ENCODE measurements around the gene FBXL16.

Gene FBXL16

DNA sequence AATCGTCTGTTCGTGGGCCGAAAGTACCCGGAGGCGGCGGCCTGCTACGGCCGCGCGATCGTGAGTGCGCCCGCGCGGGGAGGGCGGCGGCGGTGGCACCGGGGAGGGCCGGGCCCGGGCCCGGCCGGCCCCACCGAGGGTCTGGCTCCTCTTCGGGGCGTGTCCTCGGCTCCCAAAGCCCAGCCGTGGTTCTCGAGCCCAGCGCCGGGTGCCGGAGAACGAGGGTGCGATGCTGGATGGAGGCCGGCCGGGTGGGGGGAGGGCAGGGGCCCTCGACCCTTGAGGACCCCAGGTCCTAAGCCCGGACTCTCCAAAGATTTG lies 25.0 kb downstream of the FBXL16 start (continued):
- TF ChIP-seq ZEB2 (tag by site-specific recombination; IDR thresholded peaks at IDR 0.05) (no peak), ZNF24 (tag by site-specific recombination; IDR thresholded peaks at IDR 0.05) (no peak), ZNF2 (tag by site-specific recombination; IDR thresholded peaks at IDR 0.05) (no peak)

- peak within 1 kb of the TSS; percentile 97 for H3K27ac ChIP-seq (ENCODE audit: extremely low read depth, low read depth, low read length)
- H3K9me3 ChIP-seq (ENCODE audit: control insufficient read depth, insufficient read depth, low read depth, low read length): no peaks in the 10 kb centered on the region
- peak within 1 kb of the TSS; percentile 82 for H3K4me3 ChIP-seq (ENCODE audit: low read depth, low read length)
- CTCF ChIA-PET: no interaction called here
- POLR2A ChIA-PET: interaction anchor here (0.9 to 5.4 kb wide), 10 partner anchors 10 to 108 kb away, joined by 3 to 57 read pairs (median 4); partner anchors contain the start of genes ANTKMT, CHTF18, RHOT2 and RPUSD1
- H3K4me1 ChIP-seq (ENCODE audit: control insufficient read depth, insufficient read depth, low read length): peaks cover 14% of the 10 kb centered on the region; the same call in 1 of the 2 replicates
- H3K36me3 ChIP-seq (ENCODE audit: control insufficient read depth in 2 of 2, insufficient read depth in 1 of 2, low read length in 2 of 2): peaks cover 3 to 37% of the 10 kb centered on the region in 2 experiments; a peak in 1 of 3 replicates
- TF ChIP-seq EGR2 (tag by site-specific recombination; IDR thresholded peaks at IDR 0.05; ENCODE audit: low read depth) (peak; percentile 78), ZNF341 (tag by site-specific recombination; IDR thresholded peaks at IDR 0.05; ENCODE audit: low read depth) (peak; percentile 97), ZNF391 (tag by site-specific recombination; IDR thresholded peaks at IDR 0.05; ENCODE audit: borderline replicate concordance, low read depth) (peak; percentile 71; the same call in 1 of the 2 replicates), ZNF112 (tag by site-specific recombination; IDR thresholded peaks at IDR 0.05) (no peak), GLIS2 (tag by site-specific recombination; IDR thresholded peaks at IDR 0.05) (peak; percentile 96), ZNF580 (tag by site-specific recombination; IDR thresholded peaks at IDR 0.05) (no peak), BCL11A (tag by site-specific recombination; IDR thresholded peaks at IDR 0.05; ENCODE audit: low read depth) (no peak), PRDM2 (tag by site-specific recombination; IDR thresholded peaks at IDR 0.05; ENCODE audit: borderline replicate concordance) (no peak), ZNF624 (tag by site-specific recombination; IDR thresholded peaks at IDR 0.05) (no peak), ZNF785 (tag by site-specific recombination; IDR thresholded peaks at IDR 0.05) (no peak), FEZF1 (tag by site-specific recombination; IDR thresholded peaks at IDR 0.05) (no peak), ZNF600 (tag by site-specific recombination; IDR thresholded peaks at IDR 0.05) (peak; percentile 45), KLF9 (tag by site-specific recombination; IDR thresholded peaks at IDR 0.05; ENCODE audit: low read depth) (peak; percentile 72)
- TF ChIP-seq, protein P1, sequence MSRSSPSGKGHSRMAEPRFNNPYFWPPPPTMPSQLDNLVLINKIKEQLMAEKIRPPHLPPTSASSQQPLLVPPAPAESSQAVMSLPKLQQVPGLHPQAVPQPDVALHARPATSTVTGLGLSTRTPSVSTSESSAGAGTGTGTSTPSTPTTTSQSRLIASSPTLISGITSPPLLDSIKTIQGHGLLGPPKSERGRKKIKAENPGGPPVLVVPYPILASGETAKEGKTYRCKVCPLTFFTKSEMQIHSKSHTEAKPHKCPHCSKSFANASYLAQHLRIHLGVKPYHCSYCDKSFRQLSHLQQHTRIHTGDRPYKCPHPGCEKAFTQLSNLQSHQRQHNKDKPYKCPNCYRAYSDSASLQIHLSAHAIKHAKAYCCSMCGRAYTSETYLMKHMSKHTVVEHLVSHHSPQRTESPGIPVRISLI (tag by site-specific recombination; IDR thresholded peaks at IDR 0.05): no peak
- TF ChIP-seq, protein P2, sequence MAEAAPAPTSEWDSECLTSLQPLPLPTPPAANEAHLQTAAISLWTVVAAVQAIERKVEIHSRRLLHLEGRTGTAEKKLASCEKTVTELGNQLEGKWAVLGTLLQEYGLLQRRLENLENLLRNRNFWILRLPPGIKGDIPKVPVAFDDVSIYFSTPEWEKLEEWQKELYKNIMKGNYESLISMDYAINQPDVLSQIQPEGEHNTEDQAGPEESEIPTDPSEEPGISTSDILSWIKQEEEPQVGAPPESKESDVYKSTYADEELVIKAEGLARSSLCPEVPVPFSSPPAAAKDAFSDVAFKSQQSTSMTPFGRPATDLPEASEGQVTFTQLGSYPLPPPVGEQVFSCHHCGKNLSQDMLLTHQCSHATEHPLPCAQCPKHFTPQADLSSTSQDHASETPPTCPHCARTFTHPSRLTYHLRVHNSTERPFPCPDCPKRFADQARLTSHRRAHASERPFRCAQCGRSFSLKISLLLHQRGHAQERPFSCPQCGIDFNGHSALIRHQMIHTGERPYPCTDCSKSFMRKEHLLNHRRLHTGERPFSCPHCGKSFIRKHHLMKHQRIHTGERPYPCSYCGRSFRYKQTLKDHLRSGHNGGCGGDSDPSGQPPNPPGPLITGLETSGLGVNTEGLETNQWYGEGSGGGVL (tag by site-specific recombination; IDR thresholded peaks at IDR 0.05): 0 out of 2 replicates have a peak, but pooled peaks have one; percentile 34
- TF ChIP-seq, protein P3, sequence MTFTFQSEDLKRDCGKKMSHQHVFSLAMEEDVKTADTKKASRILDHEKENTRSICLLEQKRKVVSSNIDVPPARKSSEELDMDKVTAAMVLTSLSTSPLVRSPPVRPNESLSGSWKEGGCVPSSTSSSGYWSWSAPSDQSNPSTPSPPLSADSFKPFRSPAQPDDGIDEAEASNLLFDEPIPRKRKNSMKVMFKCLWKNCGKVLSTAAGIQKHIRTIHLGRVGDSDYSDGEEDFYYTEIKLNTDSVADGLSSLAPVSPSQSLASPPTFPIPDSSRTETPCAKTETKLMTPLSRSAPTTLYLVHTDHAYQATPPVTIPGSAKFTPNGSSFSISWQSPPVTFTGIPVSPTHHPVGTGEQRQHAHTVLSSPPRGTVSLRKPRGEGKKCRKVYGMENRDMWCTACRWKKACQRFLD (tag by site-specific recombination; IDR thresholded peaks at IDR 0.05): no peak
- TF ChIP-seq, protein P4, sequence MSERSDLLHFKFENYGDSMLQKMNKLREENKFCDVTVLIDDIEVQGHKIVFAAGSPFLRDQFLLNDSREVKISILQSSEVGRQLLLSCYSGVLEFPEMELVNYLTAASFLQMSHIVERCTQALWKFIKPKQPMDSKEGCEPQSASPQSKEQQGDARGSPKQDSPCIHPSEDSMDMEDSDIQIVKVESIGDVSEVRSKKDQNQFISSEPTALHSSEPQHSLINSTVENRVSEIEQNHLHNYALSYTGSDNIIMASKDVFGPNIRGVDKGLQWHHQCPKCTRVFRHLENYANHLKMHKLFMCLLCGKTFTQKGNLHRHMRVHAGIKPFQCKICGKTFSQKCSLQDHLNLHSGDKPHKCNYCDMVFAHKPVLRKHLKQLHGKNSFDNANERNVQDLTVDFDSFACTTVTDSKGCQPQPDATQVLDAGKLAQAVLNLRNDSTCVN (tag by site-specific recombination; optimal IDR thresholded peaks at IDR 0.05): peak; percentile 93
- TF ChIP-seq, protein P5, sequence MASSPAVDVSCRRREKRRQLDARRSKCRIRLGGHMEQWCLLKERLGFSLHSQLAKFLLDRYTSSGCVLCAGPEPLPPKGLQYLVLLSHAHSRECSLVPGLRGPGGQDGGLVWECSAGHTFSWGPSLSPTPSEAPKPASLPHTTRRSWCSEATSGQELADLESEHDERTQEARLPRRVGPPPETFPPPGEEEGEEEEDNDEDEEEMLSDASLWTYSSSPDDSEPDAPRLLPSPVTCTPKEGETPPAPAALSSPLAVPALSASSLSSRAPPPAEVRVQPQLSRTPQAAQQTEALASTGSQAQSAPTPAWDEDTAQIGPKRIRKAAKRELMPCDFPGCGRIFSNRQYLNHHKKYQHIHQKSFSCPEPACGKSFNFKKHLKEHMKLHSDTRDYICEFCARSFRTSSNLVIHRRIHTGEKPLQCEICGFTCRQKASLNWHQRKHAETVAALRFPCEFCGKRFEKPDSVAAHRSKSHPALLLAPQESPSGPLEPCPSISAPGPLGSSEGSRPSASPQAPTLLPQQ (tag by site-specific recombination; IDR thresholded peaks at IDR 0.05): peak; percentile 47
Measured at GRCh38 chr16:679814-680624, 25.6 kb downstream of the FBXL16 start, which contains the start of gene STUB1. TSS of gene STUB1 (plus strand) at chr16:680410. CDS start at chr16:680526, 116 bp downstream.

Data from HEK293 (cell line).